Measurements from ENCODE around the gene ARHGEF10L. TPM values are rescaled to one million over a fixed set of nuclear protein-coding genes. Genes with fewer than 3 reads are reported as not detected.

Gene ARHGEF10L
- polyA plus RNA-seq, 1 donor (not counting 4 experiments of a cell fraction or from before 2014, with no cell fraction given): 2.4 TPM

DNA sequence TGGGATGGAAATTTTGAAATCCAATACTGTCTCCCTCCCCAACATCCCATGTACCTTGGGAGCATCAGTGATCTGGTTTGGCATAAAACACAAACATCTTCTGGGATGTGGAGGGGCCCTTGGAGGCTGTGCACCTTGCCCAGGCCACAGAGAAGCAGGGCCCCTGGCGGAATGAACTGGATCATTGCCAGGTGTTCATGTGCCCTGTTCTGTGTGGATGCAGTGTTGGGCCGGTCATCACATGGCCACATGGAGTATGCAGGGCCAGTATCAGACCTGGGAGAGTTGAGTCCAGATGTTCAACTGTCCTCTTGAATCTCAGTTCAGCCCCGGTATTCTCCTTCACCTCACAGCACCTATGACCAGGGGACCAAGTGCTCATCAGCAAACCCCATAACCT lies 26.9 kb downstream of the ARHGEF10L start:
- no peak overlapping the region for H2AFZ ChIP-seq (ENCODE audit: control insufficient read depth, low read length)
- H3K9me3 ChIP-seq (ENCODE audit: control insufficient read depth, low read depth, low read length): no peaks in the 10 kb centered on the region
- FAIRE-seq (no peak), DNase-seq (ENCODE audit: low read depth, low spot score) (no peak)
- H3K27ac ChIP-seq (ENCODE audit: control insufficient read depth, insufficient read depth, low read length): no peak overlapping the region
- H3K79me2 ChIP-seq (ENCODE audit: control insufficient read depth, insufficient read depth, low read length): no peaks in the 10 kb centered on the region
- H3K36me3 ChIP-seq (ENCODE audit: control insufficient read depth in 2 of 2, extremely low read depth in 1 of 2, insufficient read depth in 2 of 2, low read length in 2 of 2): no peaks in the 10 kb centered on the region
- H3K9ac ChIP-seq (ENCODE audit: control insufficient read depth, extremely low read depth, insufficient read depth, low read length): no peak overlapping the region
- dilution Hi-C loops (cut with MboI; ENCODE audit: extremely low pct_ligation_motif_present, low sequenced_read_pairs): no loop called here
- H3K4me1 ChIP-seq (ENCODE audit: control insufficient read depth, extremely low read depth, insufficient read depth, low read length): peaks cover 9% of the 10 kb centered on the region
- no peaks in the 10 kb centered on the region for H3K27me3 ChIP-seq (ENCODE audit: control insufficient read depth, extremely low read depth, insufficient read depth, low read length)
- no peak overlapping the region for H3K4me2 ChIP-seq (ENCODE audit: control insufficient read depth, extremely low read depth, insufficient read depth, low read depth, low read length)
- no peaks in the 10 kb centered on the region for H3K9me1 ChIP-seq (ENCODE audit: control insufficient read depth, extremely low read depth, insufficient read depth, low read length)
- H4K20me1 ChIP-seq (ENCODE audit: control insufficient read depth, extremely low read depth, insufficient read depth, low read length): no peaks in the 10 kb centered on the region
- no peak overlapping the region for H3K4me3 ChIP-seq (ENCODE audit: control insufficient read depth in 2 of 3, extremely low read depth in 1 of 3, insufficient read depth in 2 of 3, low read depth in 1 of 3, low read length in 3 of 3)
- TF ChIP-seq CTCF (optimal IDR thresholded peaks at IDR 0.05 in 1 of 3, IDR thresholded peaks at IDR 0.05 in 1 of 3, conservative IDR thresholded peaks at IDR 0.05 in 1 of 3; ENCODE audit: extremely low read depth in 1 of 3, insufficient read depth in 2 of 3, low read length in 3 of 3) (no peak), EZH2 (IDR thresholded peaks at IDR 0.05; ENCODE audit: low read length) (no peak)

- Histone ChIP-seq H3K27ac (ENCODE audit: control insufficient read depth, insufficient read depth, low read length) (no peak overlapping the region), H3K9me1 (ENCODE audit: control insufficient read depth, extremely low read depth, insufficient read depth, low read length) (no peaks in the 10 kb centered on the region), H3K36me3 (ENCODE audit: control insufficient read depth in 2 of 2, extremely low read depth in 1 of 2, insufficient read depth in 2 of 2, low read length in 2 of 2) (no peaks in the 10 kb centered on the region), H2AFZ (ENCODE audit: control insufficient read depth, low read length) (no peak overlapping the region), H4K20me1 (ENCODE audit: control insufficient read depth, extremely low read depth, insufficient read depth, low read length) (no peaks in the 10 kb centered on the region), H3K79me2 (ENCODE audit: control insufficient read depth, insufficient read depth, low read length) (no peaks in the 10 kb centered on the region), H3K9ac (ENCODE audit: control insufficient read depth, extremely low read depth, insufficient read depth, low read length) (no peak overlapping the region), H3K27me3 (ENCODE audit: control insufficient read depth, extremely low read depth, insufficient read depth, low read length) (no peaks in the 10 kb centered on the region), H3K4me1 (ENCODE audit: control insufficient read depth, extremely low read depth, insufficient read depth, low read length) (peaks cover 9% of the 10 kb centered on the region), H3K9me3 (ENCODE audit: control insufficient read depth, low read depth, low read length) (no peaks in the 10 kb centered on the region), H3K4me3 (ENCODE audit: control insufficient read depth in 2 of 3, extremely low read depth in 1 of 3, insufficient read depth in 2 of 3, low read depth in 1 of 3, low read length in 3 of 3) (no peak overlapping the region), H3K4me2 (ENCODE audit: control insufficient read depth, extremely low read depth, insufficient read depth, low read depth, low read length) (no peak overlapping the region)
- dilution Hi-C loops (cut with MboI; ENCODE audit: extremely low pct_ligation_motif_present, low sequenced_read_pairs): no loop called here
- no peak for TF ChIP-seq CTCF (optimal IDR thresholded peaks at IDR 0.05 in 1 of 3, IDR thresholded peaks at IDR 0.05 in 1 of 3, conservative IDR thresholded peaks at IDR 0.05 in 1 of 3; ENCODE audit: extremely low read depth in 1 of 3, insufficient read depth in 2 of 3, low read length in 3 of 3)
- no peak for TF ChIP-seq EZH2 (IDR thresholded peaks at IDR 0.05; ENCODE audit: low read length)
- FAIRE-seq (no peak), DNase-seq (ENCODE audit: low read depth, low spot score) (no peak)
These were observed 27.4 kb downstream of the ARHGEF10L start for GRCh38 chr1:17566892-17567291.

Measured in keratinocyte (primary cell).